T-helper 2 cell treated with Interferon-gamma antibody and Interleukin-4, amounts not matched to agents 5 μg/mL and 100 μg/mL, for 36 hours (primary cell): Measurements from ENCODE around the gene TTC7B.

Experiments
- DNase-seq: peaks from one replicate; pipeline ENCODE4 v3.0.0; 2021; ENCODE audit warnings: low spot score
- H3K27ac Mint-ChIP-seq: one replicate; pipeline ENCODE4 v1.8.0; 2021; ENCODE audit warnings: mild to moderate bottlenecking, mixed read lengths
- H3K27me3 Mint-ChIP-seq: one replicate; pipeline ENCODE4 v1.8.0; 2021; ENCODE audit warnings: low read depth, mixed read lengths
- H3K36me3 Mint-ChIP-seq: one replicate; pipeline ENCODE4 v1.8.0; 2021; ENCODE audit warnings: low read depth, mixed read lengths
- H3K4me1 Mint-ChIP-seq: one replicate; pipeline ENCODE4 v1.8.0; 2021; ENCODE audit warnings: low read depth, mixed read lengths
- H3K4me3 Mint-ChIP-seq: one replicate; pipeline ENCODE4 v1.8.0; 2022; ENCODE audit warnings: mild to moderate bottlenecking, moderate library complexity, mixed read lengths
- H3K9me3 Mint-ChIP-seq: one replicate; pipeline ENCODE4 v1.8.0; 2021; ENCODE audit warnings: mixed read lengths

TTC7B gene

DNA sequence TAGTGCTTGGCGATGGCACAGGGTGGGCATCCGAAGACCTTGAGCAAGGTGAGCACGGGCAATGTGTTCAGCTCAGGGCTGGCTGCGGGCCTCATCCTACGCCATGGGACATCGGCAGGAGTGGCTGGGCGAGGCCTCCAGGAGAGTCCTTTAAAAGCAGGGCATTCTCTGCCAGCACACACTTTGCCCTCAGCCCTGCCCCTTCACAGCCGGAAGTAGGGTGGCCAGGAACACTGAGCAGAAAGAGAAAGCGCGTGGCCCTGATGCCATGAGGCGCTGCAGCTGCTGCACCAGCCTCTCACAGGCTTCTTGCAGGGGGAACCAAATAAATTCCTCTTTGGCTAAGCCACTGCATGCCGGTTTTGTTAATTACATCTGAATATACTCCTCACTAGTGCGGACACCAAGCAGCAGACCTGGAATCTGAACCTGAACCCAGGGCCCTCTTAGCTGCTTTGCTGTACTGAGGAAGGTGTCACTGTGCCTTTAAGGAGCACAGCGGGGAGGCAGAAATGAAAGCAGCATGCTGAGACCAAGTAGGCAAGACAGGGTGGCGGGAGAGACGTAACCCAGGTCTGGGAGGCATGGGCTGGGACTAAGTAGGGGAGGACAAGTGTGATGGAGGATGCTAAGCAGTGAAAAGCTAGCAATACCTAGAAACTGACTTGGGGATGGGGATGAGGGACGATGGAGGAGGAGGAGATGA is 155.2 kb downstream of the TTC7B start:
- Mint-ChIP-seq H3K36me3 (no peaks in the 10 kb centered on the region), H3K4me1 (peaks cover 13% of the 10 kb centered on the region), H3K27me3 (peaks cover 2% of the 10 kb centered on the region), H3K4me3 (no peak overlapping the region), H3K27ac (no peak overlapping the region), H3K9me3 (no peaks in the 10 kb centered on the region)
- no peak for DNase-seq

DNA sequence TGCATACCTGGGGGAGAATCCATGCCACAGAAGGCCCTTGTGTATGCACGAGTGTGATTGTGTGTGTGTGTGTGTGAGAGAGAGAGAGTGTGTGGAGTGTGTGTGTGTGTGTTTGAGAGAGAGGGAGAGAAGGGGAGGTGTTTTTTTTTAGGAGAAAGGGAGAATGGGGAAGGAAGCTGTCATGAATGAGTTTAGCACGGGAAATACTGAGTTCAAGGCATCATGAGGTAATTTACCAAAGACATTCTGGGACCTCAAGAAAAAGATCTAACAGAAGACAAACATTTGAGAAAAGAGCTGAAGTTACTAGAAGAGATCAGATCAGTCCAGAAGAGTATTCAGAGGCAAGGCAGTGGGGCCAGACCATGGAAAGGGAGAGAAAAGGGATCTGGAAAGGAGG is 157.1 kb downstream of the TTC7B start:
- H3K4me1 Mint-ChIP-seq, result peaks cover 13% of the 10 kb centered on the region
- H3K9me3 Mint-ChIP-seq, result no peaks in the 10 kb centered on the region
- H3K27ac Mint-ChIP-seq, result no peak overlapping the region
- H3K27me3 Mint-ChIP-seq, result peaks cover 4% of the 10 kb centered on the region
- no peaks in the 10 kb centered on the region for H3K36me3 Mint-ChIP-seq
- no peak for DNase-seq
- no peak overlapping the region for H3K4me3 Mint-ChIP-seq

DNA sequence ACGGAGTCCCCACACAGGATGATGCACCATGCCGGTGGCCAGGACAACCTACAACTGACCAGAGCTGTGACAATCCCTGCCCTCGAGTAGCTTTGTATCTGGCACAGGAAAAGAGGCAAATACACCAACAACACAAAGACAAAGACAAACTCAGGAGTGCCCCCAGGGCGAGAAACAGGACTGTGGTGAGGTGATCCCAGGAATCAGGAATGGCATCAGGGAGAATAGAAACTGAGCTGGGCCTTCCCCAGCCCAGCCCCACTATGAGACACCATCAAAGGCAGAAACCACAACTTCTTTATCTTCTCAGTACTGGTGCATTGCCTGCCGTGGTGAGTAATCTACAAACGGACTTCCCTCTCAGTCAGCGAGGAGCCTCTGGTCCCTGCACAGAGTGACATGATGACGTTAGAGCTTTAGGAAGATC is 157.7 kb downstream of the TTC7B start:
- Mint-ChIP-seq H3K4me1 (peaks cover 13% of the 10 kb centered on the region), H3K9me3 (no peaks in the 10 kb centered on the region), H3K27me3 (peaks cover 4% of the 10 kb centered on the region), H3K4me3 (no peak overlapping the region), H3K27ac (no peak overlapping the region), H3K36me3 (no peaks in the 10 kb centered on the region)
- peak; percentile 28 for DNase-seq

DNA sequence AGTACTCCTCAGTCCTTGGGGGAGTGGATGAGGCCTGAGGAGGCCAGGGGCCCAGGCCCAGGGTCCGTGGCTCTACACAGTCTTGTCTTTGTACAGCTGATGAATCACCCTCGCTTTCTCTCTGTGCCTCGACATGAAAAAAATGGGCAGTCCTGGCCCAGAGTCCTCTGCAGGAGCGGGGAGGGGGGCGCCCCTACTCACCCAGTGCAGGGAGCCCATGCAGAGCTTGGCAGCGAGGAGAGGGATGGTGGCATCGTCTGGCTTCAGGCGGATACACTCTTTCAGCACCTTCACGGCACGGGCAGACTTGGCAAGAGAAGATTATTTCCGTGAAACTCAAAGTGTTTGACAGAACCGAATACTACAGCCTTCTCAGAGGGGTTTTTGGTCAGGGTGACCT is 159.3 kb downstream of the TTC7B start:
- H3K27ac Mint-ChIP-seq, result no peak overlapping the region
- peaks cover 4% of the 10 kb centered on the region for H3K27me3 Mint-ChIP-seq
- H3K4me1 Mint-ChIP-seq, result peaks cover 13% of the 10 kb centered on the region

DNA sequence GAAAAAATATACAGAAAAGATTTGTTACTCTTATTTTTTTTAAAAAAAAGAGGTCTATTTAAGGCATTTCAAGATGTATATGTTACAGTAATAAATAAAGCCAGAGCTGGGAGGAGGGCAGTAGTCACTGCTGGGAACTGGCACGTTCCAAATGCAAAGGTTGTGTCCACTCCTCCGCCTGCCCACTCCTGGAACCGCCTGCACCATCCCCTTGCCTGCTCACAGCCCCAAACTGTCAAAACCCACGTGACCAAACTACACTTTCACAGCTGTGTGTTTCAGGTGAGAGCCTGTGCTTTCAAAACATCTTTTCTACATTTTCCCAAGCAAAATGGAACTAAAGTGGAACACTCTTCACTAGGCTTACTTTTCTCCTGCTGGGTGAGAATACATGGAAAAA is 160.4 kb downstream of the TTC7B start:
- H3K9me3 Mint-ChIP-seq, result no peaks in the 10 kb centered on the region
- peaks cover 1% of the 10 kb centered on the region for H3K27me3 Mint-ChIP-seq
- no peaks in the 10 kb centered on the region for H3K36me3 Mint-ChIP-seq
- no peak for DNase-seq
- H3K4me3 Mint-ChIP-seq, result no peak overlapping the region
- peaks cover 13% of the 10 kb centered on the region for H3K4me1 Mint-ChIP-seq
- H3K27ac Mint-ChIP-seq, result no peak overlapping the region

More for the DNA sequence above, 159.3 kb downstream of the TTC7B start:
- Mint-ChIP-seq H3K9me3 (no peaks in the 10 kb centered on the region), H3K36me3 (no peaks in the 10 kb centered on the region), H3K4me3 (no peak overlapping the region)
- no peak for DNase-seq

DNA sequence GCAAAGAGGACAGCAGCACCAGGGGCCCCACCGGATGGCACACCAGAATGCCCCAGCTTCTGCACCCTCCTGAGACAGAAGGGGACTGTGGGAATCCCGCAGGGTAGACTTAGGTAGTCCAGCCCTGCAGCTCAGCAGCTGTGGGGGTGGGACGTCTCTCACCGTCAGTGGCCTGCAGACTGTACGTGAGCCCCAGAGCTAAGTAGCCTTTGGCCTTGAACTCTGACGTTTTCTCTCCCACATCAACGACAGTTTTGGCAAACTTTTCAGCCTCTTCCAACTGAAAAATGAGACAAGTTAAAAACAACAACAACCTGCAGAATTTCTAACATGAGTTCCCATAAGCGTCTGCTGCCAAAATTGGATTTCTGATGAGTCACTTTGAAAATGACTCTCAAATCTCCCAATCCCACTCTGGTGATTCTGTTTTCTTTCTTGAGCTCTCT is 161.4 kb downstream of the TTC7B start:
- Mint-ChIP-seq H3K27me3 (peaks cover 5% of the 10 kb centered on the region), H3K27ac (no peak overlapping the region), H3K4me1 (peaks cover 11% of the 10 kb centered on the region), H3K36me3 (no peaks in the 10 kb centered on the region), H3K9me3 (no peaks in the 10 kb centered on the region), H3K4me3 (no peak overlapping the region)
- no peak for DNase-seq

DNA sequence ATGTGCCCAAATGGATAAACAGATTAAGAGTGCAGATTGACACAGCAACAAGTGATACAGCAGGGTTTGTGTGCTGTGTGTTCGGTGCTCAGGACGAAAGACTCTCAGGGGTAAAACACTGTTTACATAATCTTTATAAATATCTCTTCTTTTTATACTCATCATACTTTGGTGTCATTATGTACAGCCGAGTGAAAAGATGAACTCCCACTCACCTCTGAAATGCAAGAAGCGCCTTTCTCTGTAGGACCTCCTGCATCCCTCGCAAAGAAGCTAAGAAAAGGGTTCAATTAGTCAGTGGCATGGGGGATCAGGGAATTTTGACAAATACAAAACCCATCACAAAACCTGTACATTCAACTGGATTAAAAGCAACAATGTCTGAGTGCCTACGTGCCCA is 163.6 kb downstream of the TTC7B start:
- DNase-seq, result no peak
- Mint-ChIP-seq H3K36me3 (no peaks in the 10 kb centered on the region), H3K4me1 (no peaks in the 10 kb centered on the region), H3K27me3 (peaks cover 7% of the 10 kb centered on the region), H3K4me3 (no peak overlapping the region), H3K27ac (no peak overlapping the region), H3K9me3 (no peaks in the 10 kb centered on the region)

DNA sequence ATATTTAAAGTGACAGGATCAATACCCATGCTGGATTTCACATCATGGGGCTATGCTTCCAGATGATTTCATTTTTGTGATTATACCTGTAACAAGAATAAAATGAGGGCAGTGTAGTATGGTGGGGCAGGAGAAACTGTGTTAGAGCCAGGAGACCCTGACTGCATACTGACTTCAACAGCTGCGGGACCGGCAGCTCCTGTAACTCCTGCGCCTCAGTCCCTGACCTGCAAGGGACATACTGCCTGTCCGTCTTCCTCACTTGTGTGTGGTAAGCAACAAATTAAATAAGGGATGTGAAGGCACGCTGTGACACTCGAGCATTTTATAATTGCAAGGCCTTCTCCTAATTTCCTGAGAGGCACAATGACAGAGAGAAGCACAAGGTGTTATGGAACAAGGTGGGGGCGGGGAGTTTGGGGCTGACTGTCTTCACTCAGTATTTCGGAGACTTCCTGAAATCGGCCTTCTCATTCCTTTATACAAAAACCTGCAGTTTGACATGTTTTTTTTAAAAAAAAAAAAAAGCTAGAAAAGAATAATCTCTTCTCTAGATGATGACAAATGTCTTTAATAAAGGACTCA is 164.2 kb downstream of the TTC7B start:
- Mint-ChIP-seq H3K9me3 (no peaks in the 10 kb centered on the region), H3K27me3 (peaks cover 7% of the 10 kb centered on the region), H3K27ac (no peak overlapping the region), H3K4me1 (no peaks in the 10 kb centered on the region), H3K36me3 (no peaks in the 10 kb centered on the region), H3K4me3 (no peak overlapping the region)
- no peak for DNase-seq

DNA sequence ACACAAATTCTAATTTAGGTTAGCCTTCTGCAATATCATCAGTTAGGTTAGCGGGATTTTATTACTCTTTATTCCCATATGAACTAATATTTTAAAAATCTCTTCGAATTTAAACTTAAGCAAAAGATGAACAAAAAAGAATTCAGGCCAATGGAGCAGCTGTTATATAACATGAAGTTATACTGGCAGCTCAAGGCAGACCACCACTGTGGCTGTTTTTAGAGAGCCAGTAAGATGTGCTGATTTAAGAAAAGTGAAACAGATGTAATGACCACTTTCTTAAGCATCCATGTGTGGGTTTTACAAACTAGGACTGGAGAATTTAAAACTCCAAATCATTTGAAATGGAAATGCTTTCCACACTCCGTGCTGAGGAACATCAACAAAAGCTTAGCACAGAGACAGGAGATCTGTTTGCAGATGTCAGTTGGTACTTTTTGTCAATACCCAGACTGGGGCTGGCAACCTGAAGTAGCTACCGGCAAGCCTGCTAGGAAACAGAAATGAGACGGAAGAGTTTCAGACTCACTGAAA is 164.9 kb downstream of the TTC7B start:
- DNase-seq, result no peak
- Mint-ChIP-seq H3K9me3 (no peaks in the 10 kb centered on the region), H3K4me3 (no peak overlapping the region), H3K4me1 (no peaks in the 10 kb centered on the region), H3K27ac (no peak overlapping the region), H3K27me3 (peaks cover 7% of the 10 kb centered on the region), H3K36me3 (no peaks in the 10 kb centered on the region)

DNA sequence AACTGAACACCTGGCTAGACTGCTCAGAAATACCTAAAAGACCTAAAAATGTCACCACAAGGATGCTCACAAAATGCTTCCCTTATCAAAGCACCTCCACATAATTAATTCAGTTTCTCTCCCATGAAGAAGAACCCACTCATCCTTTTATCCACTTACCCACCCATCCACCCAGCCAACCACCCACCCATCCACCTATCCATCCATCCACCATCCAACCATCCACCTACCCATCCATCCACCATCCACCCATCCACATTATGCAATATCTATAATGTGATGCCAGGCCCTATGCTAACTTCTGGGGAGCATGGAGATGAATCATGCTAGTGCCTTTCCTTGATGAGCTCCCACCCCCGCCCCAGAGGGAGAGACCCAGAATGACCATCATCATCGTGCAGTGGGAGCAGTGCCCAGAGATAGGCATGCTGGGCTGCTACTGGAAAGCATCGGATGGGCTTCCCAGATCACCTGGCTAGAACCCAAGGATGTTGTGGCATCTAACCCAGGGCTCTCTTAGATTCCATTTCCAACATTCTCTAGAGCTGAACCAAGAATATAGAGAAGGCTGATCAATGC is 166.6 kb downstream of the TTC7B start:
- H3K4me3 Mint-ChIP-seq, result no peak overlapping the region
- H3K27ac Mint-ChIP-seq, result no peak overlapping the region
- H3K27me3 Mint-ChIP-seq, result peaks cover 5% of the 10 kb centered on the region
- no peaks in the 10 kb centered on the region for H3K9me3 Mint-ChIP-seq
- no peaks in the 10 kb centered on the region for H3K4me1 Mint-ChIP-seq
- DNase-seq, result no peak
- H3K36me3 Mint-ChIP-seq, result no peaks in the 10 kb centered on the region

DNA sequence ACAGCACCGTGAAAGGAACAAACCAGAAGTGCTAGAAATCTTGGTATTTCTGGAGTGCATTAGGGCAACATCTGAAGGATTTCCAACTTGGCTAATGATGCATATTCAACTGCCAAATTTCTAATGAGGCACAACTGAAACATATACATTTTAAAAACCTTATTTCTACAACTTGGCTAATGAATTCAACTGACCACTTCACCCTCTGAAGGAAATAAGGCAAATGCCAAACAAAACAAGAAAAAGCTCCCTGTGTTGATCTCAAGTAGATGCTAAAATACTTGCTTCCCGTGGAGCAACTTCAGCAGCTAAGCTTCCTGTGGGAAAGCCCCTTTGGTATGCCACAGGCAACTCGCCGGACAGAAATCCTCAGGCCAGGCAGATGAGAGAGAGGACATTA is 167.1 kb downstream of the TTC7B start:
- no peaks in the 10 kb centered on the region for H3K4me1 Mint-ChIP-seq
- no peak for DNase-seq
- peaks cover 5% of the 10 kb centered on the region for H3K27me3 Mint-ChIP-seq
- no peak overlapping the region for H3K27ac Mint-ChIP-seq
- no peaks in the 10 kb centered on the region for H3K36me3 Mint-ChIP-seq
- H3K9me3 Mint-ChIP-seq, result no peaks in the 10 kb centered on the region
- H3K4me3 Mint-ChIP-seq, result no peak overlapping the region

DNA sequence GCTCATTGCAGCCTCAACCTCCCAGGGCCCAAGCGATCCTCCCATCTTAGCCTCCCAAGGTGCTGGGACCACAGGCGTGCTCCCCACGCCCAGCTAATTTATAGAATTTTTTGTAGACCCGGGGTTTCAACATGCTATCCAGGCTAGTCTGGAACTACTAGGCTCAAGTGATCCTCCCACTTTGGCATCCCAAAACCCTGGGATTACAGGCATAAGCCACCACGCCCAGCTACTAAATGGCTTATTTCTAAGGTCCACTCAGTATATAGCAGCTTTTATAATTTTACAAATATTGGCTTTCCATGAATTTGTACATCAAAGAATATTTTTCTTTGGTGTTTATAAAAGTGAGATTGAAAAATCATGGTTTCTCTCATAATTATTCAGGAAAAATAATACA is 167.8 kb downstream of the TTC7B start:
- H3K4me3 Mint-ChIP-seq, result no peak overlapping the region
- no peaks in the 10 kb centered on the region for H3K9me3 Mint-ChIP-seq
- DNase-seq, result no peak
- H3K27me3 Mint-ChIP-seq, result peaks cover 5% of the 10 kb centered on the region
- no peaks in the 10 kb centered on the region for H3K4me1 Mint-ChIP-seq
- H3K27ac Mint-ChIP-seq, result no peak overlapping the region
- no peaks in the 10 kb centered on the region for H3K36me3 Mint-ChIP-seq

DNA sequence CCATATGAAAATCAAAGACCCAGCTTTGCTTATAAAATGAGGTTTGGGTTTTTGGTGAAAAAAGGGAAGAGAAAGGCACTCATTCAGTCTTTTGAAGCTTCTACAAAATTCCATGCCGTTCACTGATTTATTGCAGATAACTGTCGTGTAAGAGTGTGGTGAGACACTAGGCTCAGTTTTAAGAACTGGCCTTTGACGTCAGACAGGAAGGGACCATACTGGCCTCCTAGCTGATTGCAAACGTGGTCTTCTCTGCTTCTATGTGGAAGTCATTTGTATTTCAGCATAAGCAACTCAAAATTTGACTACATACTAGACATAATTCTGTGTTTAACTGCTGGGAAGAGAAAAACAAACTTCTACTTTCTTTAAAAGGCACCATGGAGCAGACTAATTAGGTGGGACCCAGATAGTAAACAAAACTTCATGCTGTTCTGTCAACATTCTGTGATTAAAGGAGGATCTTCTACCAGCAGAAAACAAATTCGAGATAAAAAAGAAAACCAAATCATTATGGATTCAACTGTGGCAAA is 168.7 kb downstream of the TTC7B start:
- Mint-ChIP-seq H3K27ac (no peak overlapping the region), H3K4me1 (no peaks in the 10 kb centered on the region), H3K36me3 (no peaks in the 10 kb centered on the region), H3K9me3 (no peaks in the 10 kb centered on the region), H3K27me3 (peaks cover 5% of the 10 kb centered on the region), H3K4me3 (no peak overlapping the region)
- DNase-seq, result no peak

DNA sequence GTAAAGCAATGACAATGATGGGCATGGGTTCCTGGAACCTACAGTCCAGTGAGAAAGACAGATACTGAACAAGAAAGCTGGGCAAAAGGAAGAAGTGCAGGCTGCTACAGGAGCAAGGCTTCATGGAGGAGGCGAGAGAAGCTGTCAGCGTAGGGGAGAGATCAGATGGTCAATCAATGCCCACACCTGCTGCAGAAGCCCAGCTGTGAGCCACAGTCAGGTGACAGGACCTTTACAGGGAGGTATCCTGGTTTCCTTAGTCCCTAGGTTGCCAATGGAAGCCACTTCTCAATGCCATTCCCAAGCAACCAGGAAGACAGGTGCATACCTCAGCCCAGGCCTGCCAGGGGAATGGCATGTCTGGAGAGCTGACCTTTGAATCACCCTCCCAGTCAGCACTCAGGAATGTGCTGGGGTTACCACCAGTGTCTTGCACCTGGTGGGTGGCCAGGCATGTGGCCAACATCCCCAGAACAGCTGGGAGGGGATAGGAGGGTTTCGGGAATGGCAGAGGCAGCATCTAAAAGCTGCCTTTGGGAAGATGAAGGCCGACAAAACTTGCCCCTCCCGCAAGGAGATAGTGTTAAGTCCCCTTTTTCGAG is 170.3 kb downstream of the TTC7B start:
- H3K36me3 Mint-ChIP-seq, result no peaks in the 10 kb centered on the region
- no peak for DNase-seq
- H3K27ac Mint-ChIP-seq, result no peak overlapping the region
- H3K27me3 Mint-ChIP-seq, result peaks cover 5% of the 10 kb centered on the region
- no peak overlapping the region for H3K4me3 Mint-ChIP-seq
- no peaks in the 10 kb centered on the region for H3K9me3 Mint-ChIP-seq
- H3K4me1 Mint-ChIP-seq, result no peaks in the 10 kb centered on the region
